OCI-LY1 (cell line): ENCODE measurements around the gene MMP24OS.

Experiments used
- H2AFZ ChIP-seq: fragments of 200-600 bp; sonication (generic), shearing (Covaris generic); 2 replicates; pipeline ENCODE4 v1.6.0; 2014; ENCODE audit warnings: antibody characterized with exemption, mild to moderate bottlenecking, low read length
- H3F3A ChIP-seq: fragments of 200-600 bp; sonication (generic), shearing (Covaris generic); 2 replicates; pipeline ENCODE4 v1.6.0; 2014; ENCODE audit warnings: mild to moderate bottlenecking, antibody characterized with exemption, low read length, moderate library complexity; ENCODE audit not compliant: insufficient read depth
- H3K27ac ChIP-seq: fragments of 200-600 bp; sonication (generic); 2 replicates; pipeline ENCODE4 v1.5.1; 2014; ENCODE audit warnings: low read length, mixed run types, mild to moderate bottlenecking, low read depth; ENCODE audit not compliant: poor library complexity, severe bottlenecking
- H3K27me3 ChIP-seq: fragments of 200-600 bp; sonication (generic); 2 replicates; pipeline ENCODE4 v1.6.0; 2014; ENCODE audit warnings: antibody characterized with exemption, mild to moderate bottlenecking, low read length, moderate library complexity; ENCODE audit not compliant: insufficient read depth
- H3K36me3 ChIP-seq: fragments of 200-600 bp; sonication (generic); 2 replicates; pipeline ENCODE4 v1.6.1; 2014; ENCODE audit warnings: mild to moderate bottlenecking, antibody characterized with exemption, low read length, moderate library complexity, mixed read lengths; ENCODE audit not compliant: insufficient read depth
- H3K4me1 ChIP-seq: fragments of 200-600 bp; sonication (generic); 2 replicates; pipeline ENCODE4 v1.5.1; 2014; ENCODE audit warnings: mild to moderate bottlenecking, low read length, moderate library complexity; ENCODE audit not compliant: insufficient read depth, severe bottlenecking
- H3K4me2 ChIP-seq: fragments of 200-600 bp; sonication (generic), shearing (Covaris generic); 2 replicates; pipeline ENCODE4 v1.6.1; 2014; ENCODE audit warnings: low read length
- H3K4me3 ChIP-seq: fragments of 200-600 bp; sonication (generic); 2 replicates; pipeline ENCODE4 v1.5.1; 2014; ENCODE audit warnings: low read length, low read depth, mild to moderate bottlenecking, mixed read lengths; ENCODE audit not compliant: poor library complexity, severe bottlenecking
- H3K79me2 ChIP-seq: fragments of 200-600 bp; shearing (Covaris generic); 2 replicates; pipeline ENCODE4 v1.6.1; 2016; ENCODE audit warnings: mixed run types, low read length, mixed read lengths; ENCODE audit not compliant: insufficient read depth
- H3K9ac ChIP-seq: fragments of 200-600 bp; sonication (generic), shearing (Covaris generic); 2 replicates; pipeline ENCODE4 v1.6.1; 2014; ENCODE audit warnings: mild to moderate bottlenecking, low read length, mixed read lengths
- H3K9me2 ChIP-seq: fragments of 200-600 bp; sonication (generic), shearing (Covaris generic); 2 replicates; pipeline ENCODE4 v1.6.1; 2014; ENCODE audit warnings: low read depth, mild to moderate bottlenecking, low read length, mixed read lengths
- H3K9me3 ChIP-seq: fragments of 200-600 bp; shearing (Covaris generic); 2 replicates; pipeline ENCODE4 v1.6.1; 2014; ENCODE audit warnings: low read length, mixed read lengths
- H4K20me1 ChIP-seq: fragments of 200-600 bp; sonication (generic), shearing (Covaris generic); 2 replicates; pipeline ENCODE4 v1.6.0; 2016; ENCODE audit warnings: mild to moderate bottlenecking, low read length; ENCODE audit not compliant: insufficient read depth
- CTCF ChIP-seq: fragments of 200-600 bp; sonication (generic), shearing (Covaris generic); IDR thresholded peaks from 2 replicates; pipeline ENCODE4 v1.5.1; 2017; ENCODE audit warnings: mild to moderate bottlenecking, antibody characterized with exemption, low read length, moderate library complexity, mixed read lengths
- EZH2 ChIP-seq: fragments of 200-600 bp; sonication (generic), shearing (Covaris generic); IDR thresholded peaks from 2 replicates; pipeline ENCODE4 v1.8.0; 2017; ENCODE audit warnings: borderline replicate concordance, mixed run types, mild to moderate bottlenecking, antibody characterized with exemption, low read length, moderate library complexity, mixed read lengths

The MMP24OS gene

GRCh38 chr20:35248641-35249475, 29.1 kb downstream of the MMP24OS start:
- no peak overlapping the region for H2AFZ ChIP-seq
- H4K20me1 ChIP-seq, result no peaks in the 10 kb centered on the region
- no peaks in the 10 kb centered on the region for H3K4me1 ChIP-seq
- no peaks in the 10 kb centered on the region; the same call in 1 of the 2 replicates for H3K27me3 ChIP-seq
- no peak overlapping the region for H3K4me3 ChIP-seq
- no peak overlapping the region for H3K9ac ChIP-seq
- no peaks in the 10 kb centered on the region for H3K79me2 ChIP-seq
- no peaks in the 10 kb centered on the region for H3F3A ChIP-seq
- no peak overlapping the region for H3K27ac ChIP-seq
- H3K9me2 ChIP-seq, result no peaks in the 10 kb centered on the region
- TF ChIP-seq CTCF (no peak), EZH2 (no peak)
- no peak overlapping the region for H3K4me2 ChIP-seq
- H3K36me3 ChIP-seq, result no peaks in the 10 kb centered on the region
- no peaks in the 10 kb centered on the region for H3K9me3 ChIP-seq

GRCh38 chr20:35246723-35247122, 31.2 kb downstream of the MMP24OS start:
- Histone ChIP-seq H3K4me2 (no peak overlapping the region), H3F3A (no peaks in the 10 kb centered on the region), H3K9me2 (no peaks in the 10 kb centered on the region), H3K4me3 (no peak overlapping the region), H3K9me3 (no peaks in the 10 kb centered on the region), H3K79me2 (no peaks in the 10 kb centered on the region), H2AFZ (no peak overlapping the region), H3K27ac (no peak overlapping the region), H4K20me1 (no peaks in the 10 kb centered on the region), H3K4me1 (no peaks in the 10 kb centered on the region), H3K9ac (no peak overlapping the region), H3K27me3 (no peaks in the 10 kb centered on the region; the same call in 1 of the 2 replicates), H3K36me3 (no peaks in the 10 kb centered on the region)
- TF ChIP-seq EZH2 (no peak), CTCF (no peak)

GRCh38 chr20:35243986-35244385, 33.9 kb downstream of the MMP24OS start:
- H3K4me2 ChIP-seq, result no peak overlapping the region
- no peaks in the 10 kb centered on the region for H3K9me2 ChIP-seq
- no peaks in the 10 kb centered on the region for H3K4me1 ChIP-seq
- H3K79me2 ChIP-seq, result no peaks in the 10 kb centered on the region
- H3K9ac ChIP-seq, result no peak overlapping the region
- TF ChIP-seq EZH2 (no peak), CTCF (no peak)
- H3F3A ChIP-seq, result no peaks in the 10 kb centered on the region
- no peaks in the 10 kb centered on the region for H3K36me3 ChIP-seq
- H3K4me3 ChIP-seq, result no peak overlapping the region
- H3K27ac ChIP-seq, result no peak overlapping the region
- H2AFZ ChIP-seq, result no peak overlapping the region
- H4K20me1 ChIP-seq, result no peaks in the 10 kb centered on the region
- H3K27me3 ChIP-seq, result peaks cover 3% of the 10 kb centered on the region; the same call in 1 of the 2 replicates
- no peaks in the 10 kb centered on the region for H3K9me3 ChIP-seq
